ENCODE measurements around the gene LSAMP. TPM values are rescaled to one million over a fixed set of nuclear protein-coding genes. Genes with fewer than 3 reads are reported as not detected.

Gene LSAMP
- polyA plus RNA-seq, 1 of the 3 experiments (the other 2 are of a cell fraction) = 6.6 TPM

DNA sequence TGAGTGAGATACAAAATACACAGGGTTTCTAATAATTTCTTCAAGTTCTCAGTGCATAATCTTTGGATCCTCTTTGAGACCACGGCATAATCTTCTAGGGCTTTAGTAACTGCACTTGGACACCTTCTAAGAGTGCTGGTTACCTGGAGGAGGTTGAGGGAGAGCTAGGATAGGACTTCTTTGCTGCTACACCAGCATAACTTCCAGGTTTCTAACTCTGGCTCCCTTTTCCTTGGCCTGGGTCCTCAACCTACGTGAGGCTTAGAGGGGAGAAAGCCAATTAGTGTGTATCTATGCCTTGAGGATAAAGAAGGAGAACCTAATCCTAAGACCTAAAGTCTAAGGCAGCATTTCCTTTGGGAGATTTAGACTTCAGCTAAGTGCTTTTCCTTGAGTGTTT, 184.8 kb downstream of the LSAMP start:
- H3K79me2 ChIP-seq (ENCODE audit: insufficient read depth) = no peaks in the 10 kb centered on the region
- no peak overlapping the region for H3K4me3 ChIP-seq (ENCODE audit: low read depth in 2 of 2, low read length in 1 of 2)
- CTCF ChIA-PET = no interaction called here
- DNase-seq = no peak
- H4K20me1 ChIP-seq (ENCODE audit: insufficient read depth) = no peaks in the 10 kb centered on the region
- H3K9ac ChIP-seq = no peak overlapping the region
- H3K36me3 ChIP-seq (replicated peaks in 1 of 2; ENCODE audit: control insufficient read depth in 1 of 2, insufficient read depth in 2 of 2, low read length in 1 of 2) = no peaks in the 10 kb centered on the region
- no peaks in the 10 kb centered on the region for H3K9me2 ChIP-seq
- no peak overlapping the region for H3K4me2 ChIP-seq
- 80% methylated on average over 2 of the region's 2 CpGs for WGBS (ENCODE audit: low lambda C conversion rate)
- no peaks in the 10 kb centered on the region for H3K9me3 ChIP-seq
- H3K4me1 ChIP-seq (ENCODE audit: control insufficient read depth in 1 of 2, insufficient read depth in 2 of 2, low read depth in 1 of 2, low read length in 1 of 2) = peaks cover 5 to 8% of the 10 kb centered on the region in 2 experiments; a peak in 3 of 4 replicates
- no peak overlapping the region for H2AFZ ChIP-seq (ENCODE audit: low read depth)
- TF ChIP-seq MXI1 (IDR thresholded peaks at IDR 0.05; ENCODE audit: low read depth, low read length) (no peak), FOXM1 (IDR thresholded peaks at IDR 0.05; ENCODE audit: low read depth) (no peak), FOXJ3 (CRISPR knock-in tag; IDR thresholded peaks at IDR 0.05) (no peak), SMC3 (IDR thresholded peaks at IDR 0.05; ENCODE audit: low read depth, low read length) (no peak), EZH2phosphoT487 (IDR thresholded peaks at IDR 0.05; ENCODE audit: borderline replicate concordance, low read depth) (no peak), RAD21 (IDR thresholded peaks at IDR 0.05; ENCODE audit: low read length) (no peak), ELF1 (IDR thresholded peaks at IDR 0.05) (no peak), RFX5 (IDR thresholded peaks at IDR 0.05; ENCODE audit: low read length) (no peak), MEF2A (IDR thresholded peaks at IDR 0.05; ENCODE audit: borderline replicate concordance, low read depth) (no peak)
- TF ChIP-seq, protein P1, sequence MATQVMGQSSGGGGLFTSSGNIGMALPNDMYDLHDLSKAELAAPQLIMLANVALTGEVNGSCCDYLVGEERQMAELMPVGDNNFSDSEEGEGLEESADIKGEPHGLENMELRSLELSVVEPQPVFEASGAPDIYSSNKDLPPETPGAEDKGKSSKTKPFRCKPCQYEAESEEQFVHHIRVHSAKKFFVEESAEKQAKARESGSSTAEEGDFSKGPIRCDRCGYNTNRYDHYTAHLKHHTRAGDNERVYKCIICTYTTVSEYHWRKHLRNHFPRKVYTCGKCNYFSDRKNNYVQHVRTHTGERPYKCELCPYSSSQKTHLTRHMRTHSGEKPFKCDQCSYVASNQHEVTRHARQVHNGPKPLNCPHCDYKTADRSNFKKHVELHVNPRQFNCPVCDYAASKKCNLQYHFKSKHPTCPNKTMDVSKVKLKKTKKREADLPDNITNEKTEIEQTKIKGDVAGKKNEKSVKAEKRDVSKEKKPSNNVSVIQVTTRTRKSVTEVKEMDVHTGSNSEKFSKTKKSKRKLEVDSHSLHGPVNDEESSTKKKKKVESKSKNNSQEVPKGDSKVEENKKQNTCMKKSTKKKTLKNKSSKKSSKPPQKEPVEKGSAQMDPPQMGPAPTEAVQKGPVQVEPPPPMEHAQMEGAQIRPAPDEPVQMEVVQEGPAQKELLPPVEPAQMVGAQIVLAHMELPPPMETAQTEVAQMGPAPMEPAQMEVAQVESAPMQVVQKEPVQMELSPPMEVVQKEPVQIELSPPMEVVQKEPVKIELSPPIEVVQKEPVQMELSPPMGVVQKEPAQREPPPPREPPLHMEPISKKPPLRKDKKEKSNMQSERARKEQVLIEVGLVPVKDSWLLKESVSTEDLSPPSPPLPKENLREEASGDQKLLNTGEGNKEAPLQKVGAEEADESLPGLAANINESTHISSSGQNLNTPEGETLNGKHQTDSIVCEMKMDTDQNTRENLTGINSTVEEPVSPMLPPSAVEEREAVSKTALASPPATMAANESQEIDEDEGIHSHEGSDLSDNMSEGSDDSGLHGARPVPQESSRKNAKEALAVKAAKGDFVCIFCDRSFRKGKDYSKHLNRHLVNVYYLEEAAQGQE (IDR thresholded peaks at IDR 0.05; ENCODE audit: low read depth, low read length) = no peak
- TF ChIP-seq, protein P2, sequence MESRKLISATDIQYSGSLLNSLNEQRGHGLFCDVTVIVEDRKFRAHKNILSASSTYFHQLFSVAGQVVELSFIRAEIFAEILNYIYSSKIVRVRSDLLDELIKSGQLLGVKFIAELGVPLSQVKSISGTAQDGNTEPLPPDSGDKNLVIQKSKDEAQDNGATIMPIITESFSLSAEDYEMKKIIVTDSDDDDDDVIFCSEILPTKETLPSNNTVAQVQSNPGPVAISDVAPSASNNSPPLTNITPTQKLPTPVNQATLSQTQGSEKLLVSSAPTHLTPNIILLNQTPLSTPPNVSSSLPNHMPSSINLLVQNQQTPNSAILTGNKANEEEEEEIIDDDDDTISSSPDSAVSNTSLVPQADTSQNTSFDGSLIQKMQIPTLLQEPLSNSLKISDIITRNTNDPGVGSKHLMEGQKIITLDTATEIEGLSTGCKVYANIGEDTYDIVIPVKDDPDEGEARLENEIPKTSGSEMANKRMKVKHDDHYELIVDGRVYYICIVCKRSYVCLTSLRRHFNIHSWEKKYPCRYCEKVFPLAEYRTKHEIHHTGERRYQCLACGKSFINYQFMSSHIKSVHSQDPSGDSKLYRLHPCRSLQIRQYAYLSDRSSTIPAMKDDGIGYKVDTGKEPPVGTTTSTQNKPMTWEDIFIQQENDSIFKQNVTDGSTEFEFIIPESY (IDR thresholded peaks at IDR 0.05; ENCODE audit: borderline replicate concordance, low read depth) = no peak
- TF ChIP-seq, protein P3, sequence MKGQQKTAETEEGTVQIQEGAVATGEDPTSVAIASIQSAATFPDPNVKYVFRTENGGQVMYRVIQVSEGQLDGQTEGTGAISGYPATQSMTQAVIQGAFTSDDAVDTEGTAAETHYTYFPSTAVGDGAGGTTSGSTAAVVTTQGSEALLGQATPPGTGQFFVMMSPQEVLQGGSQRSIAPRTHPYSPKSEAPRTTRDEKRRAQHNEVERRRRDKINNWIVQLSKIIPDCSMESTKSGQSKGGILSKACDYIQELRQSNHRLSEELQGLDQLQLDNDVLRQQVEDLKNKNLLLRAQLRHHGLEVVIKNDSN (IDR thresholded peaks at IDR 0.05; ENCODE audit: borderline replicate concordance, low read depth) = no peak
- TF ChIP-seq, protein P4, sequence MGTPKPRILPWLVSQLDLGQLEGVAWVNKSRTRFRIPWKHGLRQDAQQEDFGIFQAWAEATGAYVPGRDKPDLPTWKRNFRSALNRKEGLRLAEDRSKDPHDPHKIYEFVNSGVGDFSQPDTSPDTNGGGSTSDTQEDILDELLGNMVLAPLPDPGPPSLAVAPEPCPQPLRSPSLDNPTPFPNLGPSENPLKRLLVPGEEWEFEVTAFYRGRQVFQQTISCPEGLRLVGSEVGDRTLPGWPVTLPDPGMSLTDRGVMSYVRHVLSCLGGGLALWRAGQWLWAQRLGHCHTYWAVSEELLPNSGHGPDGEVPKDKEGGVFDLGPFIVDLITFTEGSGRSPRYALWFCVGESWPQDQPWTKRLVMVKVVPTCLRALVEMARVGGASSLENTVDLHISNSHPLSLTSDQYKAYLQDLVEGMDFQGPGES (IDR thresholded peaks at IDR 0.05; ENCODE audit: low read depth, low read length) = no peak
- TF ChIP-seq, protein P5, sequence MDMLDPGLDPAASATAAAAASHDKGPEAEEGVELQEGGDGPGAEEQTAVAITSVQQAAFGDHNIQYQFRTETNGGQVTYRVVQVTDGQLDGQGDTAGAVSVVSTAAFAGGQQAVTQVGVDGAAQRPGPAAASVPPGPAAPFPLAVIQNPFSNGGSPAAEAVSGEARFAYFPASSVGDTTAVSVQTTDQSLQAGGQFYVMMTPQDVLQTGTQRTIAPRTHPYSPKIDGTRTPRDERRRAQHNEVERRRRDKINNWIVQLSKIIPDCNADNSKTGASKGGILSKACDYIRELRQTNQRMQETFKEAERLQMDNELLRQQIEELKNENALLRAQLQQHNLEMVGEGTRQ (IDR thresholded peaks at IDR 0.05; ENCODE audit: borderline replicate concordance, low read depth, low read length) = no peak
- TF ChIP-seq, protein P6, sequence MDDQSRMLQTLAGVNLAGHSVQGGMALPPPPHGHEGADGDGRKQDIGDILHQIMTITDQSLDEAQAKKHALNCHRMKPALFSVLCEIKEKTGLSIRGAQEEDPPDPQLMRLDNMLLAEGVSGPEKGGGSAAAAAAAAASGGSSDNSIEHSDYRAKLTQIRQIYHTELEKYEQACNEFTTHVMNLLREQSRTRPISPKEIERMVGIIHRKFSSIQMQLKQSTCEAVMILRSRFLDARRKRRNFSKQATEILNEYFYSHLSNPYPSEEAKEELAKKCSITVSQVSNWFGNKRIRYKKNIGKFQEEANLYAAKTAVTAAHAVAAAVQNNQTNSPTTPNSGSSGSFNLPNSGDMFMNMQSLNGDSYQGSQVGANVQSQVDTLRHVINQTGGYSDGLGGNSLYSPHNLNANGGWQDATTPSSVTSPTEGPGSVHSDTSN (IDR thresholded peaks at IDR 0.05) = no peak
- no peaks in the 10 kb centered on the region for H3K27me3 ChIP-seq (ENCODE audit: insufficient read depth)
- H3F3A ChIP-seq (replicated peaks; ENCODE audit: insufficient read depth) = peaks cover 25% of the 10 kb centered on the region
- H3K27ac ChIP-seq (ENCODE audit: low read depth in 2 of 2, low read length in 1 of 2) = no peak overlapping the region
- POLR2A ChIA-PET = no interaction called here

All from SK-N-SH (cell line).